NCI-H128 (cell line): Measurements from ENCODE around the gene PRKAG2.

Experiments used
- DNase-seq: peaks from one replicate; lab custom pipeline; 2025; ENCODE audit not compliant: unreplicated experiment; lab: John Stamatoyannopoulos, UW

PRKAG2 gene

GRCh38 chr7:151821226-151821625 is 55.7 kb downstream of the PRKAG2 start:
- no peak for DNase-seq

DNA sequence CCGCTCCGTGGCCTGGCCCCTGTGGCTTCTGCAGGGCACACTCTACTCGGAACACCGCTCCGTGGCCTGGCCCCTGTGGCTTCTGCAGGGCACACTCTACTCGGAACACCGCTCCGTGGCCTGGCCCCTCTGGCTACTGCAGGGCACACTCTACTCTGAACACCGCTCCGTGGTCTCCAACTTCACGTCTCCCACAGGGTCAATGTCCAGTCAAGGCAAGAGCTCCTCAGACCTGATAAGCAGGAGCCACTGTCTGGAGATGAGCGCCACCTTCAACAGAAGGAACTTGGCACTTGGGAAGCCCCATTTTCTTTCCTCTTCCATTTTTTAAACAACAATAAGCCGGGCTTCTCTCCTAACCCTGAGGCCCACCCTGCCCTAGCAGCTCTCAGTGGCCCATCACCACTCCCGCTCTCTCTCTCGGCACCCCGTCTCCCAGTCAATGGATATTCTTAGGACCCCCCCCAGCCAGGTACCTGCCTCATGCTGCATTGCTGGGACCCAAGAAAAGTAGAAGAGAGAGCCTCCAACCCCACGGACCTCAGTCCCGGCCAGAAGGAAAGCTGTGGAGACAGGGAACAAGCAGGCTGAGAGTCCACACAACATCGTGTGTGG is 56.3 kb downstream of the PRKAG2 start:
- DNase-seq: no peak

GRCh38 chr7:151819866-151820265 is 57.0 kb downstream of the PRKAG2 start:
- DNase-seq: no peak

DNA sequence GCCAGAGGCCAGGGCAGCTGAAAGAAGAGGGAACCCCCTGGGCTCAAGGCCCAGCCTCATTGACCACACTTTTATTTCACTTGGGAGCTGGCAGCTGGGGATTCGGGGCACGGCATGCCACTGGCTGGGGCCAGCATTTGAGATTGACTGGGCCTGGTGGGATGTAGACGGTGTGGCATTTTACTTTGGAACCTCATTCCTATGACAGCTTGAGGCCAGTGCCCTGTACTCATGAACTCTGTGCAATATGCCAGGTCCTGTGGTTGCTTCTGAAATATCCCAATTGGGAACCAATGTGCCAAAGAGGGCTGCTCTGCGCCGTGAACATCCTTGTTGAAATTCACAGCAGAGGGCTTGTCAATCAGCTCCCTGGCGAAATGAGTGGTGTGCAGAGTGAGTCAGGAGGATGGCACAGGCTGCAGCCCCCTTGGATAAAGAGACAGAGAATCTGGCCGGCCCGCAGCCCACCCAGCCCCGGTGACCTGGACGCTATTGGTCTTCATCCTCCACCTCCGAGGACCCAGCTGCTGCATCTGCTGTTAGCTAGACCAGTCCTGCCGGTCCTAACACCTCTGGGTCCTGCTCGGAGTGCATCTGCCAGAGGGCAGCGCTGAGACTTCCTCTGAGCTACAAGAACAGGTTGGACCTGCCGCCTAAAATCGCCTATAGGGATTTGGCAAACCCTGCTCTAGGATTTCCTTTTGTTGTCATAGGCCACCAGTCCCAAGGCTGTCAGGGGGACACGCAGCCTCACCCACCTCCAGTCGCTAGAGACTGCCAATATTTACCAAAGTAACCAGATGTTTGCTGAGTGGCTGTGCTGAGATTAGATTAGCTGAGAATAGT is 58.0 kb downstream of the PRKAG2 start:
- no peak for DNase-seq

- no peak for DNase-seq
Measured at GRCh38 chr7:151817981-151818673, 58.8 kb downstream of the PRKAG2 start.

DNA sequence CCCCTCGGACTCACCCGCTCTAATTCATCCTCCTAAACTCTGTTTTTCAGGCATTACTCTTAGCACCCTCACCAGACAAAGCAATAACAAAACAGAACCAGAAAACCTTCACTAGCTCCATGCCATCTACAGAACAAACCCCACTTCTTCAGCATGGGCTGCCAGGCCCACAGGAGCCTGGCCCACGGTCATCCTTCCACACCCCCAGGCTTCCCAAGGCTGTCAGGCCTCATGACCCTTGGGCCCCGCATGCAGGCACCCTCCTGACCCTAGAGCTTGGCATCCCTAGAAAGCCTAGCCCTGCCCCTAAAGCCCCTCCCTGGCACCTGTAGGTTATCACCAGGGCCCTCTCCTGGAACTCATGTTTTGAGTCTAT is 59.6 kb downstream of the PRKAG2 start:
- DNase-seq: no peak

DNA sequence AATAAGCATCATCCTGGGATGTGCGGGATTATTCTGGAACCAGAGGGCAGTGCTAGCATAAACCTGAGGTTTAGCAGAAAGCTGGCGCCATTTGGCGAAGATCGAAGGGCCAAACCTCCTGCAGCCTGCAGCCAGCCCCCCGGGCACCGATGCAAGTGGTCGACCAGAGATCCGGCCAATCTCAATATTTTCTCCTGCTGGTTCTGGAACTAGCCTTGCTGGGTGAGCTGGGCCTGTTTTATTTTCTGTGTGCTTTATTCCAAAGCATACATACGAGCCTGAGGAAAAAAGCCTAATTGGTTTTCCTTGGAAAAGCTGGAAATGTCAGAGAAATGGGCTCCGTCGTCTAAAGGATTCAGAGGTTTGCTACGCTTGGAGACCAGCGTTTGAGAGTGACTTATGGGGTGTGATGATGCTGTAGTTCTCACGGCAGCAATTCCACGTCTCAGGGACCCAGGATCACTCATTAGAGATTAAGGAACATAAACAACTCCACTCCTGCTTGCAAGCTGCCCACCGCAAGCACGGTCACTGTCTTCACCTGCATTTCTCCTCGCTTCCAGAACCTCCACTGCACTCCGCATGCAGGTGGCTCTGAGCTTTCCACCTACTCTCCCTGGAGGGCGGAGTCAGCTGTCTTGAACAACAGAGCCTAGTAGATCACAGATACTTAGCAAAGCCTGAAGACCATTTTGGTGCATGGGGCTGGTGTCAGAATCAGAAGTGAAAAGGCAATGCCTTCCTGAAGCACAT is 60.2 kb downstream of the PRKAG2 start:
- no peak for DNase-seq

GRCh38 chr7:151815419-151815818 is 61.5 kb downstream of the PRKAG2 start:
- DNase-seq: no peak

GRCh38 chr7:151814400-151815009 is 62.4 kb downstream of the PRKAG2 start:
- peak; percentile 7 for DNase-seq

GRCh38 chr7:151813997-151814396 is 62.9 kb downstream of the PRKAG2 start:
- no peak for DNase-seq

GRCh38 chr7:151813445-151813844 is 63.5 kb downstream of the PRKAG2 start:
- DNase-seq: no peak

DNA sequence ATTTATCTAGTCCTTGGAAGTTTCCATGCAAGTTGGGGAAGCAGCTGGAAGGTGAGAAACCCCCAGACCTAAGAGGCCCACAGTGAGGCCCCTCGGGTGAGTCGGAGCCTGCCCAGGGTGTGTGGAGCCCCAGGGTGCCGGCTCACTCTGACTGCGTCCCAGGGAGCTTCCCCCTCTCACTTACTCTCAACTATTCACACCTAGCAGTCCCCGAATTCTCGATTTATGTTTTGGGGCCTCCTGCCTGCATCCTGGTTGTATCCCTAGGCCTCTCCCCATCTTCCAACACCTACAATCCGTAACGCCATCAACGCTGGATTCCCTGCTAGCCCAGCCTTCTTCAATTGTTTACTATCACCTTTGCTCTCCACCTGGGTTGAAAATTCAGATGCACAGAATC is 63.9 kb downstream of the PRKAG2 start:
- no peak for DNase-seq

DNA sequence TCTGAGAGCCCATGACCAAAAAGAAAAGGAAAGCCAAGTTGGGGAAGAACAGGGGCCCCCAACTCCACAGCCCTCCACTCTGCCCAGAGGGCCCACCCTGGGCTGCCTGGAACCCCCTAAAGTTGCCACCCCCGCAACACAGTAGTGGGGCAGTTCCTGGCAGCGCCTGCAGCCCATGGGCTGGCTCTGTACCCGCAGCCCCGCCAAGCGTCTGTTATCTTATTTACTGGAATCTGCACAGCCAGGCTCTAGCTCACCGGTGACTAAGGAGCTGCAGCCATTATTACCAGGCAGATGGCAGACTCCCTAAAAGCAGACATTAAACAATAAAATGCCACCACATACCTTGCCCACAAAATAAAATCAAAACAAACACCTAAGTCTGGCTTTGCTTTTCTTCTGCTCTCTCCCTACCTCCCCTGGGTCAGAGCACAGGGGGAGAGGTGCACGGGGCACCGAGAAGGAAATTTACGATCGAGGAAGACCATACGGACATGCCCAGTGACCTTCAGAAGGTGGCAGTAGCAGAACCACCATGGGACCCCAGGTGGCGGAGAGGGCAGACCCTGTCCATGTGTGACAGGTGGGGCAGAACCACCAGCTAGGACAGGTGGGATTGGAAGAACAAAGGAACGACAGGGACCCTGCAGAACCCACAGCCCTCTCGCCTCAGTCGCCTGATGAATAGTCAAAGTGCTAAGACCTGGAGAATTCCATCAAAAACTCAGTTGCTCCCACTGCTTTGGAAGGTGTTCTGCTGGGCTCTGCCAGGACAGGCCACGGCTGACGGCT is 66.3 kb downstream of the PRKAG2 start:
- no peak for DNase-seq

DNA sequence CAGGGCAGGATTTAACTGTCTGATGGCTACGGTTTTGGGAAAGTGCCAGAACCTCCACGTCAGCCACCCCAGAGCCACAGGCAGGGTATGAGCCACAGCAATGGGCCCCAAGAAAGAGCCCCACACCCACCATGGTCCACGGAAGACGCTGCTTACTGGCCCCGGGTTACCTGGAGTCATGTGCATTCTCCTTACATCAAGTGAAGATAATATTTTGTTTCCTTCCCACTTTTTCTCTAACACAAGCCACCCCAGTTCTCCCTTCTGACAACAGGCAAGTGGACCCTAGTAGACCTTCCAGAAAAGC is 67.1 kb downstream of the PRKAG2 start:
- no peak for DNase-seq

GRCh38 chr7:151809146-151809863 is 67.6 kb downstream of the PRKAG2 start:
- DNase-seq: no peak

DNA sequence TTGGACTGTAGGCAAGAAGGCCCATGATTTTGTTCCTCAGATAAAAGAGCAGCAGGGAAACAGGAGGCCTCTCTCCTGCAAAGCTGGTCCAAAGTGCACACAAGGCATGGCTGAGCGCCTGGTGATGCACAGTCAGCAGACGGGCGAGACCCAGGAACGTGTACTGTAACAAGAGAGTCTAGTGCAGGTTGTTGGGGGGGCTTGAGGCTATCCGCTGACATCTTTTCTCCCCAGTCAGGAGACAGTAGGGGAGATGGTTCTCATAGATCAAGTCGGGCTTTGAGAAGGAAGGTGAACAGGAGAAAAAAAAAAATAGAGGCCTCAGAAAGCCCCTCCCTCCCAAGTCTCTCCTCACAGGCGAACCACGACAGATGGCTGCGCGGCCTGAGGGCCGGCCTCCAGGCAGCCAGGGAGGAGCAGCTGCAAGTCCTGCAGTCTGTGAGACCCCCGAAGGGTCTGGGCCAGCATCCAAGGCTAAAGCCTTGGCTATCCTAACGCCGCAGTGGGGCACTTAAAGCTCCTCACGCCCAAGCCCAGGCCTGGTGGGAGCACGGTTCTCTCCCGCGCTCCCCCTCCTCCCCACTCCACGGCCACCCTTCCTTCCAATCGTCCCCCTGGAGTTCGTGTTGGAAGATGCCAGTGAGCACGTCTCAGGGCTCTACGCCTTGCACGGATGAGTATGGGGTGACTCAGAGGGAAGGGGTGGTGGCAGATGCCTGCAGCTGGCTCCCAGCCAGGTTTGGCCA is 68.3 kb downstream of the PRKAG2 start:
- DNase-seq: no peak

DNA sequence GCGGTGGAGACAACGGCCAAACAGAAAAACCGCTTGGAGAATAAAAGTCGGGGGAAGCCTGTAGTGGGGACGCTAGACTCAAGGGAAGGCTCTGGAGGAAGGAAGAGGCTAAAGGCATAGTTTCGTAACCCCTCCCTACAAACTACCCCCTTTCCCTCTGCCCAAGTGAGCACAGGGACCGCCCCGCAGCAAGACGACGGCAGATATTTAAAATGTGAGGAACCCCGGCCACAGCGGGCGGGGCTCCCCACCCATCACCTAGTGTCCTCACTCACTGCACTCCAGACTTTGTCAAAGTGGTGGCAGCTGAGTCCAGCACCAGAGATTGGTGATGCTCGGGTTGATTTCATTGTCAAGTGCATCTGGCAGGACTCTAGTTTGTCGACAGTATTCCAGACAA is 69.1 kb downstream of the PRKAG2 start:
- no peak for DNase-seq

- no peak for DNase-seq
Measured at GRCh38 chr7:151806952-151807775, 69.8 kb downstream of the PRKAG2 start.
